PFSK-1 (cell line): ENCODE measurements around the gene STK38L.

Experiments
- POLR2AphosphoS5 ChIP-seq: IDR thresholded peaks from 2 replicates; pipeline ENCODE4 v1.6.1; 2012; ENCODE audit warnings: low read depth, mild to moderate bottlenecking, control low read depth, low read length, moderate library complexity
- SIN3A ChIP-seq: IDR thresholded peaks from 2 replicates; pipeline ENCODE4 v1.6.1; 2012; ENCODE audit warnings: mild to moderate bottlenecking, low read length, moderate library complexity, borderline replicate concordance; ENCODE audit not compliant: insufficient read depth
- TF ChIP-seq, protein P1 (sequence below), 2 experiments: IDR thresholded peaks; 2 replicates each; pipeline versions ENCODE4 v1.6.1 to v1.8.0; 2011 to 2012; ENCODE audit warnings: low read depth in 2 of 2, low read length in 2 of 2, control low read depth in 1 of 2, inconsistent platforms in 1 of 2, mild to moderate bottlenecking in 1 of 2, moderate library complexity in 1 of 2; ENCODE audit not compliant: insufficient read depth in 1 of 2

DNA sequence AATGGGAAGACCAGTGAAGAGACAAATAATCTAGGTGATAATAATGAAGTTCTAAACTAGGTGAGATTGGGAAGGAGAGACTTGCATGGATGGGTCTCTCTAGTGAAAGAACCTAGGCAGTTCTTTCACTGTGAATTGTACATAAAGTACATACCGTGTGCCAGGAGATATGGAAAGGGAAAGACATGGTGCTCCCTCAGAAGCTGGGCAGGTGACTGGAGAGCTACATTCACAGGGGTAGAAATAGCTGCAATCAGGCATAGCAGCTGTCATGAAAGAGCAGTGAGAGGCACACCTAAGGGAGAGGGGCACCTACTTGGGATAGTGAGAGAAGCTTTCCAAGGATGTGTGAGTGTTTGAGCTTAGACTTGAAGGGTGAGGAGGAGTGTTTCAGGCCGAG, 9.3 kb downstream of the STK38L start:
- TF ChIP-seq, protein P1, sequence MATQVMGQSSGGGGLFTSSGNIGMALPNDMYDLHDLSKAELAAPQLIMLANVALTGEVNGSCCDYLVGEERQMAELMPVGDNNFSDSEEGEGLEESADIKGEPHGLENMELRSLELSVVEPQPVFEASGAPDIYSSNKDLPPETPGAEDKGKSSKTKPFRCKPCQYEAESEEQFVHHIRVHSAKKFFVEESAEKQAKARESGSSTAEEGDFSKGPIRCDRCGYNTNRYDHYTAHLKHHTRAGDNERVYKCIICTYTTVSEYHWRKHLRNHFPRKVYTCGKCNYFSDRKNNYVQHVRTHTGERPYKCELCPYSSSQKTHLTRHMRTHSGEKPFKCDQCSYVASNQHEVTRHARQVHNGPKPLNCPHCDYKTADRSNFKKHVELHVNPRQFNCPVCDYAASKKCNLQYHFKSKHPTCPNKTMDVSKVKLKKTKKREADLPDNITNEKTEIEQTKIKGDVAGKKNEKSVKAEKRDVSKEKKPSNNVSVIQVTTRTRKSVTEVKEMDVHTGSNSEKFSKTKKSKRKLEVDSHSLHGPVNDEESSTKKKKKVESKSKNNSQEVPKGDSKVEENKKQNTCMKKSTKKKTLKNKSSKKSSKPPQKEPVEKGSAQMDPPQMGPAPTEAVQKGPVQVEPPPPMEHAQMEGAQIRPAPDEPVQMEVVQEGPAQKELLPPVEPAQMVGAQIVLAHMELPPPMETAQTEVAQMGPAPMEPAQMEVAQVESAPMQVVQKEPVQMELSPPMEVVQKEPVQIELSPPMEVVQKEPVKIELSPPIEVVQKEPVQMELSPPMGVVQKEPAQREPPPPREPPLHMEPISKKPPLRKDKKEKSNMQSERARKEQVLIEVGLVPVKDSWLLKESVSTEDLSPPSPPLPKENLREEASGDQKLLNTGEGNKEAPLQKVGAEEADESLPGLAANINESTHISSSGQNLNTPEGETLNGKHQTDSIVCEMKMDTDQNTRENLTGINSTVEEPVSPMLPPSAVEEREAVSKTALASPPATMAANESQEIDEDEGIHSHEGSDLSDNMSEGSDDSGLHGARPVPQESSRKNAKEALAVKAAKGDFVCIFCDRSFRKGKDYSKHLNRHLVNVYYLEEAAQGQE (IDR thresholded peaks at IDR 0.05; ENCODE audit: insufficient read depth in 1 of 2, low read depth in 2 of 2, low read length in 2 of 2): no peak
- TF ChIP-seq POLR2AphosphoS5: no peak
- TF ChIP-seq SIN3A: no peak
